ENCODE results near the gene WIPF2. TPM values are rescaled to one million over a fixed set of nuclear protein-coding genes. Genes with fewer than 3 reads are reported as not detected.
"Not testable (repeated sequence)": the region's sequence is repeated elsewhere in the genome, so short reads cannot be mapped to it uniquely, and the experiment has no call there.

Gene WIPF2
- total RNA-seq, 2 experiments from 2014 or later = 24.1 to 26.1 TPM

GRCh38 chr17:40198576-40198975 lies 20.5 kb upstream of the WIPF2 start:
- H3K27me3 Mint-ChIP-seq = peaks cover 3% of the 10 kb centered on the region

GRCh38 chr17:40203131-40203530 lies 16.0 kb upstream of the WIPF2 start:
- ATAC-seq (no peak), DNase-seq (no peak)
- Mint-ChIP-seq H3K4me1 (peaks cover 7% of the 10 kb centered on the region), H3K4me3 (no peak overlapping the region), H3K36me3 (no peaks in the 10 kb centered on the region), H3K9me3 (ENCODE audit: low read depth) (no peaks in the 10 kb centered on the region), H3K27me3 (peaks cover 6% of the 10 kb centered on the region), H3K27ac (no peak overlapping the region)
- CTCF ChIA-PET = interaction anchor here (1.1 to 4.4 kb wide), 12 partner anchors 11 to 189 kb away, joined by 3 to 46 read pairs (median 7); partner anchors contain the start of genes CDC6 and WIPF2

More at GRCh38 chr17:40198576-40198975, 20.5 kb upstream of the WIPF2 start:
- Mint-ChIP-seq H3K36me3 (no peaks in the 10 kb centered on the region), H3K27ac (no peak overlapping the region), H3K9me3 (ENCODE audit: low read depth) (no peaks in the 10 kb centered on the region), H3K4me1 (peaks cover 19% of the 10 kb centered on the region), H3K4me3 (peak overlapping the region; percentile 51)
- no peak for DNase-seq
- ATAC-seq = no peak
- CTCF ChIA-PET = interaction anchor here (1.0 to 2.6 kb wide), 9 partner anchors 11 to 172 kb away, joined by 3 to 11 read pairs (median 5); partner anchors contain the start of genes CDC6 and WIPF2

- DNase-seq; H3K36me3 Mint-ChIP-seq; H3K4me3 Mint-ChIP-seq; CTCF ChIA-PET; ATAC-seq; H3K27me3 Mint-ChIP-seq; H3K4me1 Mint-ChIP-seq; H3K27ac Mint-ChIP-seq; H3K9me3 Mint-ChIP-seq (ENCODE audit: low read depth): not testable (repeated sequence)
These were observed 12.9 kb upstream of the WIPF2 start for GRCh38 chr17:40206193-40206592.

- Mint-ChIP-seq H3K27me3 (peaks cover 4% of the 10 kb centered on the region), H3K4me1 (no peaks in the 10 kb centered on the region), H3K27ac (no peak overlapping the region), H3K4me3 (no peak overlapping the region), H3K36me3 (no peaks in the 10 kb centered on the region), H3K9me3 (ENCODE audit: low read depth) (no peaks in the 10 kb centered on the region)
- CTCF ChIA-PET = interaction anchor here (0.6 to 2.5 kb wide), 4 partner anchors 8 to 14 kb away, joined by 4 to 18 read pairs (median 6); partner anchors contain the start of gene WIPF2
- DNase-seq (no peak), ATAC-seq (no peak)
These were observed 9.6 kb upstream of the WIPF2 start for GRCh38 chr17:40209404-40210093.

- ATAC-seq; H3K27ac Mint-ChIP-seq; H3K36me3 Mint-ChIP-seq; H3K9me3 Mint-ChIP-seq (ENCODE audit: low read depth); DNase-seq; H3K27me3 Mint-ChIP-seq; H3K4me3 Mint-ChIP-seq; H3K4me1 Mint-ChIP-seq: not testable (repeated sequence)
- CTCF ChIA-PET = interaction anchor here (1.1 kb wide), 1 partner anchor 46 kb away, joined by 3 read pairs; no protein-coding TSS in a partner anchor
These were observed 5.2 kb upstream of the WIPF2 start for GRCh38 chr17:40213914-40214313.

- Mint-ChIP-seq H3K27me3 (no peaks in the 10 kb centered on the region), H3K9me3 (ENCODE audit: low read depth) (no peaks in the 10 kb centered on the region), H3K27ac (peak overlapping the region; percentile 100), H3K4me1 (peaks cover 23% of the 10 kb centered on the region), H3K36me3 (peaks cover 2% of the 10 kb centered on the region), H3K4me3 (peak overlapping the region; percentile 92)
- CTCF ChIA-PET = interaction anchor here (0.7 to 3.3 kb wide), 27 partner anchors 10 to 237 kb away, joined by 3 to 20 read pairs (median 4); partner anchors contain the start of genes CDC6 and PSMD3
- DNase-seq (no peak), ATAC-seq (no peak)
These were observed 931 bp upstream of the WIPF2 start for GRCh38 chr17:40218006-40218739.

GRCh38 chr17:40219594-40220338 lies 662 bp downstream of the WIPF2 start:
- peaks cover 6% of the 10 kb centered on the region for H3K36me3 Mint-ChIP-seq
- H3K4me1 Mint-ChIP-seq = peaks cover 30% of the 10 kb centered on the region
- H3K27ac Mint-ChIP-seq = peak overlapping the region; percentile 85
- no peaks in the 10 kb centered on the region for H3K9me3 Mint-ChIP-seq (ENCODE audit: low read depth)
- ATAC-seq (peak; percentile 10), DNase-seq (peak; percentile 50)
- peak overlapping the region; percentile 92 for H3K4me3 Mint-ChIP-seq
- H3K27me3 Mint-ChIP-seq = no peaks in the 10 kb centered on the region
- CTCF ChIA-PET = interaction anchor here (0.7 to 3.3 kb wide), 25 partner anchors 11 to 198 kb away, joined by 3 to 20 read pairs (median 4); partner anchors contain the start of gene CDC6

GRCh38 chr17:40224718-40225550 lies 5.8 kb downstream of the WIPF2 start:
- Mint-ChIP-seq H3K4me3 (no peak overlapping the region), H3K9me3 (ENCODE audit: low read depth) (no peaks in the 10 kb centered on the region), H3K36me3 (peaks cover 11% of the 10 kb centered on the region), H3K27ac (no peak overlapping the region), H3K27me3 (no peaks in the 10 kb centered on the region), H3K4me1 (peaks cover 20% of the 10 kb centered on the region)
- DNase-seq = no peak
- ATAC-seq = no peak
- CTCF ChIA-PET = interaction anchor here (1.4 to 1.7 kb wide), 2 partner anchors 22 to 32 kb away, joined by 3 read pairs; no protein-coding TSS in a partner anchor

- peaks cover 15% of the 10 kb centered on the region for H3K36me3 Mint-ChIP-seq
- not testable (repeated sequence) for DNase-seq; H3K27ac Mint-ChIP-seq; H3K27me3 Mint-ChIP-seq; H3K4me3 Mint-ChIP-seq; ATAC-seq; H3K4me1 Mint-ChIP-seq; H3K9me3 Mint-ChIP-seq (ENCODE audit: low read depth)
- CTCF ChIA-PET = interaction anchor here (0.8 to 1.5 kb wide), 4 partner anchors 8 to 38 kb away, joined by 3 to 4 read pairs (median 3); no protein-coding TSS in a partner anchor
These were observed 10.0 kb downstream of the WIPF2 start for GRCh38 chr17:40229146-40229545.

GRCh38 chr17:40230670-40231069 lies 11.6 kb downstream of the WIPF2 start:
- no peaks in the 10 kb centered on the region for H3K27me3 Mint-ChIP-seq
- H3K9me3 Mint-ChIP-seq (ENCODE audit: low read depth) = no peaks in the 10 kb centered on the region
- H3K4me3 Mint-ChIP-seq = no peak overlapping the region
- peaks cover 21% of the 10 kb centered on the region for H3K36me3 Mint-ChIP-seq
- CTCF ChIA-PET = interaction anchor here (1.3 to 1.4 kb wide), 2 partner anchors 25 to 39 kb away, joined by 3 to 5 read pairs; no protein-coding TSS in a partner anchor
- no peak overlapping the region for H3K27ac Mint-ChIP-seq
- DNase-seq (no peak), ATAC-seq (no peak)
- no peaks in the 10 kb centered on the region for H3K4me1 Mint-ChIP-seq

GRCh38 chr17:40231928-40232327 lies 12.8 kb downstream of the WIPF2 start:
- H3K27me3 Mint-ChIP-seq; ATAC-seq; DNase-seq; H3K4me3 Mint-ChIP-seq; H3K27ac Mint-ChIP-seq; H3K4me1 Mint-ChIP-seq; H3K9me3 Mint-ChIP-seq (ENCODE audit: low read depth): not testable (repeated sequence)
- CTCF ChIA-PET = interaction anchor here (0.7 to 1.3 kb wide), 5 partner anchors 13 to 351 kb away, joined by 3 to 4 read pairs (median 3); partner anchors contain the start of gene WIPF2
- peaks cover 22% of the 10 kb centered on the region for H3K36me3 Mint-ChIP-seq

- H3K27me3 Mint-ChIP-seq = no peaks in the 10 kb centered on the region
These were observed 22.2 kb downstream of the WIPF2 start for GRCh38 chr17:40241252-40241834.

More at GRCh38 chr17:40241252-40241834, 22.2 kb downstream of the WIPF2 start:
- H3K36me3 Mint-ChIP-seq = peaks cover 5% of the 10 kb centered on the region
- H3K9me3 Mint-ChIP-seq (ENCODE audit: low read depth) = no peaks in the 10 kb centered on the region
- CTCF ChIA-PET = interaction anchor here (1.0 to 3.4 kb wide), 2 partner anchors 9 to 23 kb away, joined by 3 to 10 read pairs; partner anchors contain the start of gene WIPF2
- H3K4me3 Mint-ChIP-seq = no peak overlapping the region
- DNase-seq (no peak), ATAC-seq (no peak)
- H3K27ac Mint-ChIP-seq = no peak overlapping the region
- peaks cover 12% of the 10 kb centered on the region for H3K4me1 Mint-ChIP-seq
